Fibroblast of villous mesenchyme (primary cell): Measurements from ENCODE around the gene SGPP1. TPM values are rescaled to one million over a fixed set of nuclear protein-coding genes. Genes with fewer than 3 reads are reported as not detected.

ENCODE experiments used
- DNase-seq: peaks from one replicate; pipeline ENCODE4 v3.0.0-alpha.2; 2010; ENCODE audit warnings: low read depth
- H3K4me3 ChIP-seq: 2 replicates; pipeline ENCODE4 v1.5.1; 2011; ENCODE audit warnings: low read depth, mild to moderate bottlenecking, low read length
- CTCF ChIP-seq: IDR thresholded peaks from 2 replicates; pipeline ENCODE4 v1.5.1; 2012; ENCODE audit warnings: low read depth, mild to moderate bottlenecking, low read length; ENCODE audit not compliant: insufficient read depth
- total RNA-seq: library from RNA; depleted of rRNA; stranded (reverse); fragments of >200 nt; gene quantifications from 2 replicates; pipeline ENCODE4 v1.2.3, GENCODE V29; 2012

Gene SGPP1
- total RNA-seq, 1 donor, result 31.5 TPM

DNA sequence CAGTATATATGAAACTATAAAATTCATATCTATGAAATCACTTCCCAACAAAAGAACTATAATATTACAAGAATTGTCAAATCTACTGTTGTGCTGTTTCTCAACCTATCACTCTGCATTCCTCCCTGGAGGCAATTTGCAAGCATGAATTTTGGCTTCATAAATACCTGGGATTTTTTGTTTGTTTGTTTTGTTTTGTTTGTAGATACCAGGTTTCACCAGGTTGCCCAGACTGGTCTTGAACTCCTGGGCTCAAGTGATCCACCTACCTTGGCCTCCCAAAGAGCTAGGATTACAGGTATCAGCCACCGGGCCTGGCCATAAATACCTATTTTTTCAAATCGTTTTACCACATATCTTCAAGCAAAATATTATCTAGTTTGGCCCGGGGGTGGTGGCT is 38.7 kb downstream of the SGPP1 start:
- no peak for TF ChIP-seq CTCF
- no peak overlapping the region for H3K4me3 ChIP-seq
- no peak for DNase-seq

- no peak overlapping the region for H3K4me3 ChIP-seq
- DNase-seq, result no peak
- no peak for TF ChIP-seq CTCF
These were observed 40.9 kb downstream of the SGPP1 start for GRCh38 chr14:63686926-63687325.

- no peak for TF ChIP-seq CTCF
- H3K4me3 ChIP-seq, result no peak overlapping the region
- no peak for DNase-seq
These were observed 42.5 kb downstream of the SGPP1 start for GRCh38 chr14:63685401-63685800.

GRCh38 chr14:63682727-63683593 is 44.9 kb downstream of the SGPP1 start:
- peak; percentile 71 for DNase-seq

DNA sequence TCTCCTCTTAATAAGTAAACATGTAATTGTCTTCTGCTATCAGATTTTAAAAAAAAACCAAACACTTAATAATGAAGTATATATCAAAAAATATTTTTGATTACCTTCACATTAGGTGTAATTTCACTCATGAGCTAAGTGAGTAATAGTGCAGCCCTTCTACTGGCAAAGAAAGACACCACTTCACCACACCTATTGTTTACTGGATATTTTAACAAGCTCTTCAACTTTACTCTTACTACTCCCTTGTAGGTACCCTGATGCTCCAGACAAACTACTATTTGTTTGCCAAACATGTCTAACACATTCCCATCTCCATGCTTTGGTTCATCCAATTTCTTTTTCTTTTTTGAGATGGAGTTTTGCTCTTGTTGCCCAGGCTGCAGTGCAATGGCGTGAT is 49.3 kb downstream of the SGPP1 start:
- no peak for DNase-seq
- TF ChIP-seq CTCF, result no peak
- no peak overlapping the region for H3K4me3 ChIP-seq

More at GRCh38 chr14:63682727-63683593, 44.9 kb downstream of the SGPP1 start:
- no peak for TF ChIP-seq CTCF
- no peak overlapping the region for H3K4me3 ChIP-seq

DNA sequence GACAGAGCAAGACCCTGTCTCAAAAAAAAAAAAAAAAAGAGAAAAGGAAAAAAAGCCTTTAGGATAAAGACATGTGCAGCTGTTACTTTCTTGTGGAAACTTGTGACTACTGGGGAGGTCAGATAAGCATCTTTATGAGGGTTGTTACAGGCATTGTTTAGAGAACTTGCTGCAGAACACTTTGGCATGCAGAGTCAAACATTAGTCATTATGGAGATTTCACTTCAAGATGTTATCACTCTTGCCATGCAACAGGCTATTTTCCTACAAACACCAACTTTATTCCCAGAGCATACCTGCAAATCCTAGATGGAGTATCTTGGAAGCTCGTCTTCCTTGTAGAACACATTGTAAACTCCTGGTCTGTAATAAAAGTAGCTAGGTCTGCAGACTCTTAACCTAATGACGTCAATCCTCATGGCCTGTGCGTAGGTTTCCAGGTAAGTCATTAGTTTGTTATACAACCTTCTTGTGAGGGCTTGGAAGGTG is 49.9 kb downstream of the SGPP1 start:
- H3K4me3 ChIP-seq, result no peak overlapping the region
- DNase-seq, result peak; percentile 95
- TF ChIP-seq CTCF, result no peak

- H3K4me3 ChIP-seq, result no peak overlapping the region
- DNase-seq, result no peak
- no peak for TF ChIP-seq CTCF
These were observed 51.2 kb downstream of the SGPP1 start for GRCh38 chr14:63676615-63677014.
